SK-N-SH (cell line): ENCODE measurements around the gene ZMIZ1.

ENCODE experiments used
- EP300 ChIP-seq, 2 experiments: IDR thresholded peaks; 2 replicates each; pipeline versions ENCODE4 v1.4.0 to v1.6.1; 2012; ENCODE audit warnings: borderline replicate concordance in 1 of 2, low read depth in 1 of 2, low read length in 1 of 2
- FOXM1 ChIP-seq: IDR thresholded peaks from 2 replicates; pipeline ENCODE4 v1.4.0; 2012; ENCODE audit warnings: low read depth, mild to moderate bottlenecking
- NFIC ChIP-seq: IDR thresholded peaks from 2 replicates; pipeline ENCODE4 v1.4.0; 2012; ENCODE audit warnings: borderline replicate concordance
- POLR2AphosphoS5 ChIP-seq: IDR thresholded peaks from 2 replicates; pipeline ENCODE4 v1.6.1; 2012; ENCODE audit warnings: low read depth, low read length
- RCOR1 ChIP-seq: fragments of 150-350 bp; IDR thresholded peaks from 2 replicates; pipeline ENCODE4 v1.6.1; 2017; ENCODE audit warnings: antibody characterized with exemption, low read length
- SMC3 ChIP-seq: IDR thresholded peaks from 2 replicates; pipeline ENCODE4 v1.6.1; 2012; ENCODE audit warnings: low read depth, low read length, improper control_type of control experiment
- TAF1 ChIP-seq: IDR thresholded peaks from 2 replicates; pipeline ENCODE4 v1.6.1; 2012; ENCODE audit warnings: low read depth, mild to moderate bottlenecking, low read length, moderate library complexity, borderline replicate concordance
- TF ChIP-seq, protein P1 (sequence below): IDR thresholded peaks from 2 replicates; pipeline ENCODE4 v1.4.0; 2012; ENCODE audit warnings: low read depth
- TF ChIP-seq, protein P2 (sequence below): fragments of 200-600 bp; sonication (generic); IDR thresholded peaks from 2 replicates; pipeline ENCODE4 v1.6.1; 2017; ENCODE audit warnings: antibody characterized with exemption, mild to moderate bottlenecking, moderate library complexity

GRCh38 chr10:79180414-79181221, 111.9 kb downstream of the ZMIZ1 start:
- TF ChIP-seq SMC3 (no peak), TAF1 (no peak), EP300 (IDR thresholded peaks at IDR 0.05; ENCODE audit: borderline replicate concordance in 1 of 2, low read depth in 1 of 2, low read length in 1 of 2) (no peak), NFIC (no peak), RCOR1 (no peak), FOXM1 (no peak), POLR2AphosphoS5 (no peak)
- TF ChIP-seq, protein P1, sequence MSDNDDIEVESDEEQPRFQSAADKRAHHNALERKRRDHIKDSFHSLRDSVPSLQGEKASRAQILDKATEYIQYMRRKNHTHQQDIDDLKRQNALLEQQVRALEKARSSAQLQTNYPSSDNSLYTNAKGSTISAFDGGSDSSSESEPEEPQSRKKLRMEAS, result no peak
- TF ChIP-seq, protein P2, sequence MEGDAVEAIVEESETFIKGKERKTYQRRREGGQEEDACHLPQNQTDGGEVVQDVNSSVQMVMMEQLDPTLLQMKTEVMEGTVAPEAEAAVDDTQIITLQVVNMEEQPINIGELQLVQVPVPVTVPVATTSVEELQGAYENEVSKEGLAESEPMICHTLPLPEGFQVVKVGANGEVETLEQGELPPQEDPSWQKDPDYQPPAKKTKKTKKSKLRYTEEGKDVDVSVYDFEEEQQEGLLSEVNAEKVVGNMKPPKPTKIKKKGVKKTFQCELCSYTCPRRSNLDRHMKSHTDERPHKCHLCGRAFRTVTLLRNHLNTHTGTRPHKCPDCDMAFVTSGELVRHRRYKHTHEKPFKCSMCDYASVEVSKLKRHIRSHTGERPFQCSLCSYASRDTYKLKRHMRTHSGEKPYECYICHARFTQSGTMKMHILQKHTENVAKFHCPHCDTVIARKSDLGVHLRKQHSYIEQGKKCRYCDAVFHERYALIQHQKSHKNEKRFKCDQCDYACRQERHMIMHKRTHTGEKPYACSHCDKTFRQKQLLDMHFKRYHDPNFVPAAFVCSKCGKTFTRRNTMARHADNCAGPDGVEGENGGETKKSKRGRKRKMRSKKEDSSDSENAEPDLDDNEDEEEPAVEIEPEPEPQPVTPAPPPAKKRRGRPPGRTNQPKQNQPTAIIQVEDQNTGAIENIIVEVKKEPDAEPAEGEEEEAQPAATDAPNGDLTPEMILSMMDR, result no peak
